HG02870 (cell line): Measurements from ENCODE around the gene PEX3.
"Not testable (repeated sequence)": the region's sequence is repeated elsewhere in the genome, so short reads cannot be mapped to it uniquely, and the experiment has no call there.

Experiments used
- ATAC-seq: cut with Tn5 transposase; IDR thresholded peaks from one replicate; pipeline ENCODE4 v1.9.1; 2021; ENCODE audit warnings: mild to moderate bottlenecking, moderate library complexity; ENCODE audit not compliant: unreplicated experiment

PEX3 gene

GRCh38 chr6:143447865-143448264 lies 2.7 kb upstream of the PEX3 start:
- ATAC-seq: not testable (repeated sequence)

- no peak for ATAC-seq
Observed at GRCh38 chr6:143449082-143449713, 1.4 kb upstream of the PEX3 start.

- ATAC-seq: peak; percentile 2
Observed at GRCh38 chr6:143449714-143450452, 722 bp upstream of the PEX3 start.

GRCh38 chr6:143451531-143451930 lies 926 bp downstream of the PEX3 start:
- ATAC-seq: no peak

- ATAC-seq: no peak
Observed at GRCh38 chr6:143457563-143458359, 7.2 kb downstream of the PEX3 start.

- ATAC-seq: no peak
Observed at GRCh38 chr6:143465546-143465945, 14.9 kb downstream of the PEX3 start.

GRCh38 chr6:143468026-143468425 lies 17.4 kb downstream of the PEX3 start:
- ATAC-seq: no peak

- ATAC-seq: not testable (repeated sequence)
Observed at GRCh38 chr6:143468823-143469222, 18.2 kb downstream of the PEX3 start.

- ATAC-seq: no peak
Observed at GRCh38 chr6:143471822-143472221, 21.2 kb downstream of the PEX3 start.

GRCh38 chr6:143476545-143476944 lies 25.9 kb downstream of the PEX3 start:
- ATAC-seq: no peak

GRCh38 chr6:143478479-143479062 lies 28.0 kb downstream of the PEX3 start:
- ATAC-seq: peak; percentile 76

- no peak for ATAC-seq
Observed at GRCh38 chr6:143482593-143482992, 32.0 kb downstream of the PEX3 start.

- no peak for ATAC-seq
Observed at GRCh38 chr6:143485967-143486366, 35.4 kb downstream of the PEX3 start.

- no peak for ATAC-seq
Observed at GRCh38 chr6:143486752-143487151, 36.1 kb downstream of the PEX3 start.

GRCh38 chr6:143490244-143490643 lies 39.6 kb downstream of the PEX3 start:
- ATAC-seq: no peak

GRCh38 chr6:143490775-143491174 lies 40.2 kb downstream of the PEX3 start:
- no peak for ATAC-seq

- ATAC-seq: no peak
Observed at GRCh38 chr6:143496974-143497373, 46.4 kb downstream of the PEX3 start.

- ATAC-seq: no peak
Observed at GRCh38 chr6:143498428-143498827, 47.8 kb downstream of the PEX3 start.

- no peak for ATAC-seq
Observed at GRCh38 chr6:143501851-143502250, 51.2 kb downstream of the PEX3 start.

GRCh38 chr6:143504369-143504768 lies 53.8 kb downstream of the PEX3 start:
- no peak for ATAC-seq

GRCh38 chr6:143505111-143505510 lies 54.5 kb downstream of the PEX3 start:
- peak; percentile 35 for ATAC-seq
